SKM-1 treated with dmso at 0.1 percent for 144 hours (cell line): Measurements from ENCODE around the gene TFG.

Experiments used
- DNase-seq: peaks from one replicate; lab custom pipeline; 2025; ENCODE audit not compliant: unreplicated experiment; lab: John Stamatoyannopoulos, UW

The TFG gene

GRCh38 chr3:100789579-100789978 lies 80.3 kb downstream of the TFG start:
- no peak for DNase-seq

GRCh38 chr3:100796556-100796955 lies 87.3 kb downstream of the TFG start:
- no peak for DNase-seq

- DNase-seq: no peak
These were observed 88.7 kb downstream of the TFG start for GRCh38 chr3:100798012-100798411.
